PC-3 (cell line): Measurements from ENCODE around the gene SH2D3C. TPM values are rescaled to one million over a fixed set of nuclear protein-coding genes. Genes with fewer than 3 reads are reported as not detected.

Experiments used
- ATAC-seq: fragments of 200-7000 bp; cut with Tn5 transposase; 2 replicates; pipeline ENCODE4 v1.9.1; 2020; ENCODE audit warnings: mild to moderate bottlenecking, moderate library complexity
- BruUV-seq: library from RNA; stranded (reverse); fragments of 400-500 nt; replicated peaks from 2 replicates; lab custom pipeline; 2021; lab: Mats Ljungman, UMichigan
- CTCF ChIA-PET: fragments of 300-600 bp; sonication (Branson Sonifier 250); formaldehyde crosslinking; loops from one replicate; lab custom pipeline; 2022; ENCODE audit warnings: antibody characterized with exemption; lab: Charles Lee
- POLR2A ChIA-PET: fragments of 300-600 bp; sonication (Branson Sonifier 250); formaldehyde crosslinking; loops from one replicate; lab custom pipeline; 2022; ENCODE audit warnings: antibody characterized with exemption; ENCODE audit not compliant: unreplicated experiment; lab: Charles Lee
- DNase-seq: peaks from one replicate; pipeline ENCODE4 v3.0.0-alpha.2; 2015
- H2AFZ ChIP-seq: fragments of 300-600 bp; sonication (generic); 2 replicates; pipeline ENCODE4 v1.6.0; 2016; ENCODE audit warnings: antibody characterized with exemption, low read length
- H3F3A ChIP-seq: fragments of 300-600 bp; sonication (generic); one replicate; pipeline ENCODE4 v1.6.0; 2017; ENCODE audit warnings: antibody characterized with exemption, low read length, control low read depth, mild to moderate bottlenecking; ENCODE audit not compliant: unreplicated experiment
- H3K27ac ChIP-seq: fragments of 300-600 bp; sonication (generic); 2 replicates; pipeline ENCODE4 v1.5.1; 2016; ENCODE audit warnings: mild to moderate bottlenecking, low read length
- H3K27me3 ChIP-seq: fragments of 300-600 bp; sonication (generic); 2 replicates; pipeline ENCODE4 v1.6.1; 2016; ENCODE audit warnings: low read length, mixed read lengths
- H3K36me3 ChIP-seq: fragments of 300-600 bp; sonication (generic); 2 replicates; pipeline ENCODE4 v1.6.1; 2016; ENCODE audit warnings: low read depth, mixed run types, low read length, mixed read lengths
- H3K4me1 ChIP-seq: fragments of 300-600 bp; sonication (generic); 2 replicates; pipeline ENCODE4 v1.5.1; 2016; ENCODE audit warnings: low read length; ENCODE audit not compliant: insufficient read depth
- H3K4me2 ChIP-seq: fragments of 300-600 bp; sonication (generic); 2 replicates; pipeline ENCODE4 v1.6.0; 2016; ENCODE audit warnings: low read length
- H3K4me3 ChIP-seq: fragments of 300-600 bp; sonication (generic); 2 replicates; pipeline ENCODE4 v1.5.1; 2016; ENCODE audit warnings: mild to moderate bottlenecking, low read length, mixed read lengths
- H3K79me2 ChIP-seq: fragments of 300-600 bp; sonication (generic); 2 replicates; pipeline ENCODE4 v1.6.1; 2017; ENCODE audit warnings: low read length, mixed read lengths
- H3K9ac ChIP-seq: fragments of 300-600 bp; sonication (generic); 2 replicates; pipeline ENCODE4 v1.6.0; 2016; ENCODE audit warnings: mild to moderate bottlenecking, low read length
- H3K9me2 ChIP-seq: fragments of 300-600 bp; sonication (generic); replicated peaks from 2 replicates; pipeline ENCODE4 v1.6.1; 2016; ENCODE audit warnings: mixed run types, low read length, mixed read lengths
- H3K9me3 ChIP-seq: fragments of 300-600 bp; sonication (generic); 2 replicates; pipeline ENCODE4 v1.6.1; 2016; ENCODE audit warnings: low read length, mixed read lengths
- H4K20me1 ChIP-seq: fragments of 300-600 bp; sonication (generic); 2 replicates; pipeline ENCODE4 v1.6.1; 2016; ENCODE audit warnings: low read length, mixed read lengths
- CTCF ChIP-seq: fragments of 300-600 bp; sonication (generic); conservative IDR thresholded peaks from 2 replicates; pipeline ENCODE4 v1.5.1; 2017; ENCODE audit warnings: antibody characterized with exemption, low read depth, mild to moderate bottlenecking, low read length
- EZH2 ChIP-seq: fragments of 300-600 bp; sonication (generic); IDR thresholded peaks from one replicate; pipeline ENCODE4 v1.6.1; 2017; ENCODE audit warnings: antibody characterized with exemption, mild to moderate bottlenecking, low read length; ENCODE audit not compliant: unreplicated experiment
- EZH2phosphoT487 ChIP-seq: fragments of 300-600 bp; sonication (generic); IDR thresholded peaks from 2 replicates; pipeline ENCODE4 v1.6.1; 2018; ENCODE audit warnings: mild to moderate bottlenecking, antibody characterized with exemption, low read length, borderline replicate concordance
- intact Hi-C: fragments of 100-400 bp; cut with micrococcal nuclease; formaldehyde crosslinking; loops from 2 replicates; pipeline ENCODE4 v1.9.0; 2023
- total RNA-seq: library from RNA; depleted of rRNA; stranded (reverse); fragments of >200 nt; gene quantifications from 2 replicates; pipeline ENCODE4 v1.2.3, GENCODE V29; 2014

Gene SH2D3C
- total RNA-seq, 1 experiment from 2014 or later = 0.26 TPM

- H3K4me2 ChIP-seq = no peak overlapping the region
- DNase-seq (no peak), ATAC-seq (no peak)
- H3K9ac ChIP-seq = no peak overlapping the region
- H3K9me3 ChIP-seq = no peaks in the 10 kb centered on the region
- intact Hi-C loops = no loop called here
- no peak for TF ChIP-seq CTCF
- TF ChIP-seq EZH2phosphoT487 = no peak
- no peak for TF ChIP-seq EZH2
- peaks cover under 1% of the 10 kb centered on the region; the same call in 1 of the 2 replicates for H3K4me1 ChIP-seq
- H2AFZ ChIP-seq = no peak overlapping the region
- no peaks in the 10 kb centered on the region for H3K27me3 ChIP-seq
- H3K79me2 ChIP-seq = peaks cover 26% of the 10 kb centered on the region
- H3K4me3 ChIP-seq = no peak overlapping the region
- H3K27ac ChIP-seq = no peak overlapping the region
- CTCF ChIA-PET = no interaction called here
- H3F3A ChIP-seq = no peaks in the 10 kb centered on the region
- peaks cover 38% of the 10 kb centered on the region for H3K36me3 ChIP-seq
- no TSS peak for BruUV-seq
- POLR2A ChIA-PET = no interaction called here
- no peaks in the 10 kb centered on the region for H3K9me2 ChIP-seq
- H4K20me1 ChIP-seq = peaks cover 21% of the 10 kb centered on the region
These were observed 14.1 kb upstream of the SH2D3C start for GRCh38 chr9:127792417-127793031.

GRCh38 chr9:127791085-127791484 is 12.6 kb upstream of the SH2D3C start:
- Histone ChIP-seq H3K36me3 (peaks cover 48% of the 10 kb centered on the region), H3K9me2 (no peaks in the 10 kb centered on the region), H3K4me3 (no peak overlapping the region), H3K4me2 (no peak overlapping the region), H4K20me1 (peaks cover 32% of the 10 kb centered on the region), H2AFZ (no peak overlapping the region), H3K27ac (no peak overlapping the region), H3K27me3 (no peaks in the 10 kb centered on the region), H3K9me3 (no peaks in the 10 kb centered on the region), H3K79me2 (peaks cover 40% of the 10 kb centered on the region), H3F3A (no peaks in the 10 kb centered on the region), H3K9ac (no peak overlapping the region), H3K4me1 (peaks cover 7% of the 10 kb centered on the region)
- BruUV-seq = no TSS peak
- ChIA-PET POLR2A (no interaction called here), CTCF (no interaction called here)
- intact Hi-C loops = no loop called here
- DNase-seq (no peak), ATAC-seq (no peak)
- TF ChIP-seq EZH2phosphoT487 (no peak), CTCF (no peak), EZH2 (no peak)

GRCh38 chr9:127790094-127790855 is 11.8 kb upstream of the SH2D3C start:
- Histone ChIP-seq H3K4me3 (no peak overlapping the region), H3K79me2 (peaks cover 42% of the 10 kb centered on the region), H3K4me1 (peaks cover 7% of the 10 kb centered on the region), H3K9ac (no peak overlapping the region), H3K9me3 (no peaks in the 10 kb centered on the region), H3K9me2 (no peaks in the 10 kb centered on the region), H3K4me2 (no peak overlapping the region), H3K27ac (no peak overlapping the region), H2AFZ (no peak overlapping the region), H3K27me3 (no peaks in the 10 kb centered on the region), H3F3A (no peaks in the 10 kb centered on the region), H4K20me1 (peaks cover 32% of the 10 kb centered on the region), H3K36me3 (peaks cover 48% of the 10 kb centered on the region)
- ChIA-PET CTCF (no interaction called here), POLR2A (no interaction called here)
- no TSS peak for BruUV-seq
- ATAC-seq (no peak), DNase-seq (no peak)
- intact Hi-C loops = no loop called here
- no peak for TF ChIP-seq EZH2
- TF ChIP-seq CTCF = no peak
- no peak for TF ChIP-seq EZH2phosphoT487
